Stimulated activated CD4-positive, alpha-beta T cell treated with anti-CD3 and anti-CD28 coated beads, Interleukin-12 subunit alpha, Interleukin-12 subunit beta, amount 100 ng/mL, for 48 hours (primary cell): ENCODE results near the gene ADAMTS17.
"Not testable (repeated sequence)": the region's sequence is repeated elsewhere in the genome, so short reads cannot be mapped to it uniquely, and the experiment has no call there.

Source experiments
- DNase-seq, 3 donors: peaks; one replicate each; pipeline ENCODE4 v3.0.0-alpha.2; 2020; ENCODE audit warnings: low read depth in 2 of 3, low spot score in 1 of 3

Gene ADAMTS17

GRCh38 chr15:100093211-100094126, 248.3 kb downstream of the ADAMTS17 start:
- no peak for DNase-seq

- DNase-seq: no peak
These were observed 249.7 kb downstream of the ADAMTS17 start for GRCh38 chr15:100092034-100092433.

GRCh38 chr15:100090411-100090810, 251.4 kb downstream of the ADAMTS17 start:
- DNase-seq: no peak

GRCh38 chr15:100084042-100084821, 257.5 kb downstream of the ADAMTS17 start:
- not testable (repeated sequence) for DNase-seq

- no peak for DNase-seq
These were observed 258.2 kb downstream of the ADAMTS17 start for GRCh38 chr15:100083572-100083971.

- DNase-seq: no peak
These were observed 258.9 kb downstream of the ADAMTS17 start for GRCh38 chr15:100082761-100083402.

GRCh38 chr15:100081454-100081853, 260.3 kb downstream of the ADAMTS17 start:
- no peak for DNase-seq

- no peak for DNase-seq
These were observed 263.1 kb downstream of the ADAMTS17 start for GRCh38 chr15:100078511-100079220.

- no peak for DNase-seq
These were observed 266.5 kb downstream of the ADAMTS17 start for GRCh38 chr15:100075229-100075628.

GRCh38 chr15:100073982-100074381, 267.8 kb downstream of the ADAMTS17 start:
- DNase-seq: no peak

GRCh38 chr15:100066521-100067280, 275.1 kb downstream of the ADAMTS17 start:
- not testable (repeated sequence) for DNase-seq

GRCh38 chr15:100061944-100062343, 279.8 kb downstream of the ADAMTS17 start:
- no peak for DNase-seq

GRCh38 chr15:100060276-100060926, 281.4 kb downstream of the ADAMTS17 start:
- DNase-seq: no peak

- DNase-seq: no peak
These were observed 282.3 kb downstream of the ADAMTS17 start for GRCh38 chr15:100059521-100059920.

- DNase-seq: no peak
These were observed 282.7 kb downstream of the ADAMTS17 start for GRCh38 chr15:100059094-100059493.

GRCh38 chr15:100058458-100058857, 283.3 kb downstream of the ADAMTS17 start:
- no peak for DNase-seq

- DNase-seq: no peak
These were observed 284.5 kb downstream of the ADAMTS17 start for GRCh38 chr15:100057281-100057680.

GRCh38 chr15:100056411-100057072, 285.2 kb downstream of the ADAMTS17 start:
- no peak for DNase-seq

GRCh38 chr15:100055821-100056220, 286.0 kb downstream of the ADAMTS17 start:
- DNase-seq: no peak
